SK-N-SH treated with all-trans-retinoic acid at 6 μM for 48 hours (cell line): ENCODE data around the gene HJV.

Experiments
- BACH2 ChIP-seq: fragments of 250-450 bp; sonication (Bioruptor Pico); IDR thresholded peaks from 2 replicates; pipeline ENCODE4 v1.9.0; 2021; ENCODE audit warnings: mild to moderate bottlenecking, borderline replicate concordance
- CSDC2 ChIP-seq: fragments of 250-450 bp; sonication (Bioruptor Pico); IDR thresholded peaks from 2 replicates; pipeline ENCODE4 v1.5.0; 2020; ENCODE audit warnings: mild to moderate bottlenecking, moderate library complexity
- RARB ChIP-seq: fragments of 250-450 bp; sonication (Bioruptor Pico); IDR thresholded peaks from 2 replicates; pipeline ENCODE4 v1.8.0; 2021; ENCODE audit warnings: mild to moderate bottlenecking, moderate library complexity
- TCF4 ChIP-seq: fragments of 250-450 bp; sonication (Bioruptor Pico); IDR thresholded peaks from 2 replicates; pipeline ENCODE4 v1.8.0; 2021; ENCODE audit warnings: mild to moderate bottlenecking, moderate library complexity, borderline replicate concordance
- ZC3H10 ChIP-seq: fragments of 250-450 bp; sonication (Bioruptor Pico); IDR thresholded peaks from 2 replicates; pipeline ENCODE4 v1.5.1; 2021; ENCODE audit warnings: mild to moderate bottlenecking, moderate library complexity
- ZFP3 ChIP-seq: fragments of 250-450 bp; sonication (Bioruptor Pico); IDR thresholded peaks from 2 replicates; pipeline ENCODE4 v1.5.0; 2020; ENCODE audit warnings: mild to moderate bottlenecking, moderate library complexity
- ZFP30 ChIP-seq: fragments of 450-650 bp; formaldehyde crosslinking; IDR thresholded peaks from 2 replicates; pipeline ENCODE4 v1.5.0; 2022; ENCODE audit warnings: mild to moderate bottlenecking, moderate library complexity
- ZNF8 ChIP-seq: fragments of 450-650 bp; formaldehyde crosslinking; IDR thresholded peaks from 2 replicates; pipeline ENCODE4 v1.5.0; 2020; ENCODE audit warnings: mild to moderate bottlenecking, moderate library complexity
- TF ChIP-seq, protein P1 (sequence below): fragments of 250-450 bp; sonication (Bioruptor Pico); IDR thresholded peaks from 2 replicates; pipeline ENCODE4 v1.5.1; 2021; ENCODE audit warnings: mild to moderate bottlenecking, moderate library complexity

DNA sequence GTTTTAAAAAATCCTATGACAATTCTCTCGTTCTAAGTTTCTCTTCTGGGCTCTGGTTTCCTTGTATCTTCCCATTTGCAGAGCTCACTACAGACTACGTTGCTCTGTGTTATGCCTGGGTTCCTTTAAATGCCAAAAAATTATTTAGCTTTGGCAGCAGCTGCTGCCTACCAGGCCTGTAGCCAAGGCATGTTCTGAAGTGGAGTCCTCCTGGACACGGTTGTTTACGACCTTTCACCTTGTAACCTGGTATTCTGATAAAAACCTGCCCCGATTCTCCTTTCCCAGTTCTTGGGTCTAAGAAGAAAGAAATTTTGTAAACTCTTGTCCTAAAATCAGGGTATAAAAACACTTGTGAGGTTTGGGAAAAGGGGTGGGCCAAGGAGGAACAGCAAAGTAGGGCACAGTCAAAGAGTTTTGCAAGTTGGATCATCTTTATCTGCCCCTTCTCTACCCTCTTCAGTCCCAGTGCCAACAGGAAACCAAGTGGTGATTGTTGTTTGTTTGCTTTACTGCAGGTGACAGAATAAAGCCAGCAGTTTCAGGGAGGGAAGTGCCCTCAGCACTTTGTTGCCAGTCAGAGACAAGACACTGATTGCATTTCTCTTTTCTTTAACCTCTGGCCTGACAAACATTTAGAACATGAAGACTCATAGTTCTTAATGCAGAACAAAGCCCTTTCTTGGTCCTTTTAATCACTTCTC lies 22.1 kb downstream of the HJV start:
- TF ChIP-seq ZFP3 (CRISPR knock-in tag) (no peak), CSDC2 (CRISPR knock-in tag) (no peak), ZFP30 (CRISPR knock-in tag) (no peak), TCF4 (no peak), ZC3H10 (CRISPR knock-in tag) (no peak), RARB (CRISPR knock-in tag) (no peak), ZNF8 (CRISPR knock-in tag) (no peak), BACH2 (CRISPR knock-in tag) (no peak)
- TF ChIP-seq, protein P1, sequence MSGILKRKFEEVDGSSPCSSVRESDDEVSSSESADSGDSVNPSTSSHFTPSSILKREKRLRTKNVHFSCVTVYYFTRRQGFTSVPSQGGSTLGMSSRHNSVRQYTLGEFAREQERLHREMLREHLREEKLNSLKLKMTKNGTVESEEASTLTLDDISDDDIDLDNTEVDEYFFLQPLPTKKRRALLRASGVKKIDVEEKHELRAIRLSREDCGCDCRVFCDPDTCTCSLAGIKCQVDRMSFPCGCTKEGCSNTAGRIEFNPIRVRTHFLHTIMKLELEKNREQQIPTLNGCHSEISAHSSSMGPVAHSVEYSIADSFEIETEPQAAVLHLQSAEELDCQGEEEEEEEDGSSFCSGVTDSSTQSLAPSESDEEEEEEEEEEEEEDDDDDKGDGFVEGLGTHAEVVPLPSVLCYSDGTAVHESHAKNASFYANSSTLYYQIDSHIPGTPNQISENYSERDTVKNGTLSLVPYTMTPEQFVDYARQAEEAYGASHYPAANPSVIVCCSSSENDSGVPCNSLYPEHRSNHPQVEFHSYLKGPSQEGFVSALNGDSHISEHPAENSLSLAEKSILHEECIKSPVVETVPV (CRISPR knock-in tag), result no peak
